ENCODE results near the gene PPA1. TPM values are rescaled to one million over a fixed set of nuclear protein-coding genes. Genes with fewer than 3 reads are reported as not detected.

The PPA1 gene
- total RNA-seq, 1 donor from 2014 or later: 201 TPM

GRCh38 chr10:70234668-70235447, 1.6 kb upstream of the PPA1 start:
- no peaks in the 10 kb centered on the region for H3K36me3 ChIP-seq (ENCODE audit: control insufficient read depth, insufficient read depth, low read length)
- H3K4me3 ChIP-seq (ENCODE audit: low read depth, low read length): no peak overlapping the region
- no peak for DNase-seq (ENCODE audit: low read depth)
- no peaks in the 10 kb centered on the region for H3K27me3 ChIP-seq (ENCODE audit: control insufficient read depth, insufficient read depth, low read length)
- TF ChIP-seq CTCF (IDR thresholded peaks at IDR 0.05; ENCODE audit: insufficient read depth, low read length, poor library complexity, severe bottlenecking): no peak

- DNase-seq (ENCODE audit: low read depth): no peak
- no peaks in the 10 kb centered on the region for H3K27me3 ChIP-seq (ENCODE audit: control insufficient read depth, insufficient read depth, low read length)
- no peaks in the 10 kb centered on the region for H3K36me3 ChIP-seq (ENCODE audit: control insufficient read depth, insufficient read depth, low read length)
- no peak for TF ChIP-seq CTCF (IDR thresholded peaks at IDR 0.05; ENCODE audit: insufficient read depth, low read length, poor library complexity, severe bottlenecking)
- peak overlapping the region; percentile 96 for H3K4me3 ChIP-seq (ENCODE audit: low read depth, low read length)
Measured at GRCh38 chr10:70233939-70234300, 691 bp upstream of the PPA1 start.

- TF ChIP-seq CTCF (IDR thresholded peaks at IDR 0.05; ENCODE audit: insufficient read depth, low read length, poor library complexity, severe bottlenecking): no peak
- Histone ChIP-seq H3K4me3 (ENCODE audit: low read depth, low read length) (peak overlapping the region; percentile 96), H3K27me3 (ENCODE audit: control insufficient read depth, insufficient read depth, low read length) (no peaks in the 10 kb centered on the region), H3K36me3 (ENCODE audit: control insufficient read depth, insufficient read depth, low read length) (no peaks in the 10 kb centered on the region)
- no peak for DNase-seq (ENCODE audit: low read depth)
Measured at GRCh38 chr10:70232859-70233108, 445 bp downstream of the PPA1 start.

- Histone ChIP-seq H3K36me3 (ENCODE audit: control insufficient read depth, insufficient read depth, low read length) (no peaks in the 10 kb centered on the region), H3K4me3 (ENCODE audit: low read depth, low read length) (peak overlapping the region; percentile 96), H3K27me3 (ENCODE audit: control insufficient read depth, insufficient read depth, low read length) (no peaks in the 10 kb centered on the region)
- DNase-seq (ENCODE audit: low read depth): peak; percentile 44
- TF ChIP-seq CTCF (IDR thresholded peaks at IDR 0.05; ENCODE audit: insufficient read depth, low read length, poor library complexity, severe bottlenecking): no peak
Measured at GRCh38 chr10:70232155-70232858, 922 bp downstream of the PPA1 start.

GRCh38 chr10:70228491-70228890, 4.7 kb downstream of the PPA1 start:
- Histone ChIP-seq H3K27me3 (ENCODE audit: control insufficient read depth, insufficient read depth, low read length) (no peaks in the 10 kb centered on the region), H3K4me3 (ENCODE audit: low read depth, low read length) (no peak overlapping the region), H3K36me3 (ENCODE audit: control insufficient read depth, insufficient read depth, low read length) (no peaks in the 10 kb centered on the region)
- no peak for DNase-seq (ENCODE audit: low read depth)
- TF ChIP-seq CTCF (IDR thresholded peaks at IDR 0.05; ENCODE audit: insufficient read depth, low read length, poor library complexity, severe bottlenecking): no peak

Data from kidney epithelial cell (primary cell).